Hindlimb muscle (tissue), 1 donor: ENCODE data around the gene GNPTAB. TPM values are rescaled to one million over a fixed set of nuclear protein-coding genes. Genes with fewer than 3 reads are reported as not detected.

Experiments used
- DNase-seq: peaks from one replicate; pipeline ENCODE4 v3.0.0-alpha.2; 2013
- polyA plus RNA-seq: library from polyadenylated mRNA; unstranded; fragments of 120-200 nt; gene quantifications from one replicate; pipeline ENCODE4 v1.2.1, GENCODE V29; 2013; ENCODE audit not compliant: insufficient read length

GNPTAB gene
- polyA plus RNA-seq, 1 donor: 18.1 TPM

DNA sequence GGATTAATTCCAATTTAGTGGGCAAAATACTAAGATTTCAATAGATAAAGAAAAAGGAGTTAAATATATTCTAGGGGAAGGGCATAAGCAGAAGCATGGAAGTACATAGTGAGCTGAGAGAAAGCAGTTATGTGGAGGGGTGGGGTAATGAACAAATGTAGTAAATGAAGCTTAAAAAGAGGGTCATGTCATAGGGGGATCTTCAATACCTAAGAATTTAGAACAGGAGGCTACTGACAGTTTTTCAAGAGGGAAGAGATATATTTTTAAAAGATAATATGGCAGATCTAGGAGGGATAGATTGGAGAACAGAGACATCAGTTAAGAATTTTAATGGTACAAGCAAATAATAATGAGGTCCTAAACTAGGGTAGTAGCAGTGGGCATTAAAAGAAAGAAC, 100.9 kb downstream of the GNPTAB start:
- no peak for DNase-seq

- DNase-seq: no peak
Observed at GRCh38 chr12:101727098-101727497, 103.7 kb downstream of the GNPTAB start.

DNA sequence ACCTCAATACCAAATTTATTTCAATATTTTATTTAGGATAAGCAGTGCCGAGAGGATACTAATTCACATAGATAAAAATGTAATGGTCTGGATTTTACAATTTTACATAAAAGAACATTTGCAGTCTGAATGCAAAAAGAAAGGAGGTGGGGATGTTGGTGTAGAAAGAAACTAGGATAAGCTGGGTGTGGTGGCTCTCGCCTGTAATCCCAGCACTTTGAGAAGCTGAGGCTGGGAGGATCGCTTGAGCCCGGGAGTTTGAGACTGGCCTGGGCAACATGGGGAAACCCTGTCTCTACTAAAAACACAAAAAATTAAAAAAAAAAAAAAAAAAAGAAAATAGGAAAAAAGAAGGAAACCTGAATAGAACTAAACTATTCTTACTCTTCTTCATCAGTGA, 108.4 kb downstream of the GNPTAB start:
- DNase-seq: no peak

DNA sequence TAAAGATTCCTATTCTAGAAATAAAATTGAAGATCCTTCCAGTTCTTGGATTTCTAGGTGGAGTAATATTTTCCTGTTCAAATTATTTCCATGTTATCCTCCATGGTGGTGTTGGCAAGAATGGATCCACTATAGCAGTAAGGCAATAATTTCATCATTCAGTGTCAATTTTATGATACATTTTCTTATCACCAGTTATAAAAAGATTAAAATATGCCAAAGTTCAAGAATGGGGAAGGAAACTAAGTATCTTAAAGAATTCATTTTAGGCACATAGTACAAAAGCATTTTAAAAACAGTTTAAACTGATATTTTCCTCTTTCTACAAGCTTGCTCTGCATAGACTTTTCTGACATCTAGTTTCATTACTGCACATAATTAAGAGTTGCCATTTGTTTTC, 110.6 kb downstream of the GNPTAB start:
- no peak for DNase-seq

GRCh38 chr12:101719566-101719965, 111.2 kb downstream of the GNPTAB start:
- no peak for DNase-seq

GRCh38 chr12:101714877-101715444, 115.8 kb downstream of the GNPTAB start:
- DNase-seq: no peak

DNA sequence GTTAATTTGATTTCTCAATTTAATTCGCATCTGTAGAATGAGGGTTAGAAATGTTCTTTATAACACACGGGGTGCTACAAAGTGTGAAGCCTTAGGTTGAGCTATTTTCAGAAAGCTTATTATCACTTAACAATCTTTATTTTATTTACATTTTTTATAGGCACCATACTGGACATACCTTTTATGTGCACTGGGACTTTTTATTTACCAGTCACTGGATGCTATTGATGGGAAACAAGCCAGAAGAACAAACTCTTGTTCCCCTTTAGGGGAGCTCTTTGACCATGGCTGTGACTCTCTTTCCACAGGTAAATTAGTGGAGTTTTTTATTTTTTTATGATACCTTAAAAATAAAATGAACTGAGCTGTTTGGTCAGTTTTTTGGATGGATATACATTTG, 116.8 kb downstream of the GNPTAB start:
- no peak for DNase-seq

DNA sequence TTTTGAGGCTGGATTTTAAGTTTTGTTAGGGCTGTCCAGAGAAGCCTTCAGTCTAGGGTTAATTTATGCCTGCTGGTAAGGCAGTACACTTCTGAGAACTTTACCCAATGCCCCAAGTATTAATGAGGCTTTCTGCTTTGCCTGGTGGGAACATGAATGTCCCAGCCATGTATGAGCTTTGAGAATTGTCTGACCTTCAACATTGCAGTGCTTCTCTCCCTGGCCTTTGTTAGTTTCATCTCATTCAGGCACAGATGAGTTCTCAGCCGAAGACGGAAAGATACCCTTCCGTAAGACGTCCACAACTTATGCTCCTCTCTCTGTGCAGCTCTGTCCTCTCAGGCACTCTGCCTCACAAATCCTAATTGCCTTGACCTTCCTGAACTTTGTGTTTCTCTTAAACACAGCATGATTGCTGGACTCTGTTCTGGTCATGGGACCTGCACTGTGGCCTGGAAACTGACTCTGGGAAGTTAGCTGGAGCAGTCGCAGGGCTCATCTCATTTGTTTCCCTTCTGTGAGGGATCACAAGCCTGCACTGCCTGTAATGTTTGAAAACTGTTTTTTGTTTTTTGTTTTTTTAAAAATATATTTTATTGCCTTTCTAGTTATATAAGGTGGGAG, 117.6 kb downstream of the GNPTAB start:
- DNase-seq: peak; percentile 33

- DNase-seq: no peak
Observed at GRCh38 chr12:101710288-101710687, 120.5 kb downstream of the GNPTAB start.

GRCh38 chr12:101707131-101707782, 123.5 kb downstream of the GNPTAB start:
- DNase-seq: no peak

GRCh38 chr12:101706403-101706802, 124.4 kb downstream of the GNPTAB start:
- no peak for DNase-seq

DNA sequence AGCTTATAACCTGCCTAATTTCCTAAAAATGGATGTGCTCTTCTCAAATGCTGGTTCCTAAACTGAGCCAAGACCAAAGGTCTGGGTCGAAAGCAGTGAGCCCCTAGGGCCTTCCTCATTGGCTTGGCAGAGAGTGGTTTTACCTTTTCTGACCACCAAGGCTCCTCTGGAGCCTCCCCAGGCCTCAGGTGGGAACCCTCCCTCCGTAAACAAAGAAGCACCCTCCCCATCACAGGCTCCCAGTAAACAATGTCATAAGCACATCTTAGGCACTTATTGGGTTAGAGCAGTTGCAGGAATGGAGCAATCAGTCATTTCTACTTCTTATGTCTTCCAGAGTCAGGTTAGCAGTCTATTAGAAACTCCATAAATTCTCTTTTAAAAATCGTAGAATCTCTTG, 127.3 kb downstream of the GNPTAB start:
- no peak for DNase-seq

DNA sequence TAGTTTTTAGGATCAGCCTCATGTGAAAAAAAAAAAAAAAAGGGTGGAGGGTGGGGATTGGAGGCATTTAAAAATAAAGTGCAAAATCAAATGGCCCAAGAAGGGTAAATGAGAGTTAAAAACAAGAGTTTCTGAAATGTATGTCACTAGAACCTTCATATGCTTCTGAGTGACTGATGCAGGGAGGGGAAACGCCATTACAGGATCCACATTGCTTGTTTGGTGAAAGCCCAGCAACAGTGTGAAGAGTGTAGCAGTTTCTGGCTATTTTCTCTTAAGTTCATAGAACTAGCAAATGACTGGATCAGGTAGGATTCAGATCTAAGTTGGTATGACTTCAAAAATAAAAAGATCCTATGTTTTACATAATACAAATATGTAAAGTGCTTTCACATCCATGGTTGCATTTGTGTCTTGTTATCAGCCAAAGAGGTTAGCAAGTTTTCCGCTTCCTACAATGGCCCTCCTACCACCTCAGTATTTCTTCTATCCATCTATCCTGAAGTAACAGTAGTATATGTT, 130.4 kb downstream of the GNPTAB start:
- DNase-seq: no peak

DNA sequence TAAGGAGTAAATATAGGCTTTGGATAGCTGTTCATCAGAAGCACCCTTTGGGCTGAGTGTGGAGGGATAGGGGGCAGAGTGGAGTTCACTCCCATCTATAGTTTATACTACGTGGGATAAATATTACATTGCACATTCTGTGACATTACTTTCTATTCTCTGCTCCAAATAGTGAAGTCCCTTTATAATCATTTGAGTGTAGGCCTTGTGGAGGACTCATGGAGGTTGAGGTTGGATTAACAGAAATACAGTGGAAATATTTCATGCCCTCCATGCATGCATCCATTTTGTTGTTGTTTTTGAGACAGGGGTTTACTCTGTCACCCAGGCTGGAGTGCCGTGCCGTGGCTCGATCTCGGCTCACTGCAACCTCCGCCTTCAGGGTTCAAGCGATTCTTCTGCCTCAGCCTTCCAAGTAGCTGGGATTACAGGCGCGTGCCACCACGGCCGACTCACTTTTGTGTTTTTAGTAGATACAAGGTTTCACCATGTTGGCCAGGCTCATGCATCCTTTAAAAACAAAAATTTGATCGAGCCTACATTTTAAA, 131.9 kb downstream of the GNPTAB start:
- peak; percentile 16 for DNase-seq

GRCh38 chr12:101697930-101698799, 132.6 kb downstream of the GNPTAB start:
- DNase-seq: peak; percentile 33

GRCh38 chr12:101697197-101697929, 133.4 kb downstream of the GNPTAB start, which contains the start of gene CHPT1:
Gene CHPT1 (plus strand): TSS chr12:101697640. CDS start chr12:101697862, 222 bp downstream.
- peak; percentile 54 for DNase-seq

DNA sequence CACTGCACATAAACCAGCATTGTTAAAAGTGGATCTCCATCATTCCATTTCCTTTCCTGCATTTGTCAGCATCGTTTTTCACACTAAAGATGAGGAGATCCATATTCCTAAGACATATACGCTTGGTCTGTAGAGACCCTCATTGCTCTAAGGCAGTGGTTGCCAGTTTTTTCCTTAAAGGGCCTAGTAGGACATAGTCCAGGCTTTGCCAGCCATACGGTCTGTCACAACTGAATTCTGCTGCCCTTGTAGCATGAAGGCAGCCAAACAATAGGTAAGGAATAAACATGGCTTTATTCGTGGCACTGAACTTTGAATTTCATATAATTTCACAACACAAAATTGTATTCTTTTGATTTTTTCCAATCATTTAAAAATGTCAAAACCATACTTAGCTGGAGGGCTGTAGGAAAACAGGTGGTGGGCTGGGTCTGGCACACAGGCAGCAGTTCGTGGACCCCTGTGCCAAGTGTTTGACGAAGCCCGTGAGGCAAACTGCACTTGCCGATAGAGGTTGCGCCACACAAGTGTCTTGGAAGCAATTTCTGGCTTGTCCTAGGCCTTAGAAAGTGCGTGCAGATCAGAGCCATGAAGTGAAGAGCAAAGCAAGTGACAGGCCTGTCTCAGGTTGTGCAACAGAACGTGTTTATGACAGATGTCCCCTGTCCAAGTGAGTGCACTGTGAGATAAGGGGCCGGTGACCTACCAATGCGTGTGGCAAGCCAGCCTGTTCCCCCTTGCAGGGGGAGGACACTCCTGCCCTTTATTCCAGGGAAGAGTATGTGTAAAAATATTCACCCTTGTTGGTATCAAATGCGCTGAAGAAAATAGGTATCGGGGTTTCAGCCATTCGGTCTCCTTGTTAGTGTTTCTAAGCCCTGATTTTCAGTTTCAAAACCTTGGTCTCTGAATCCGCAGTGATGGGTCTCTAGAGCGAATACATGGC, 134.2 kb downstream of the GNPTAB start:
- DNase-seq: peak; percentile 23

DNA sequence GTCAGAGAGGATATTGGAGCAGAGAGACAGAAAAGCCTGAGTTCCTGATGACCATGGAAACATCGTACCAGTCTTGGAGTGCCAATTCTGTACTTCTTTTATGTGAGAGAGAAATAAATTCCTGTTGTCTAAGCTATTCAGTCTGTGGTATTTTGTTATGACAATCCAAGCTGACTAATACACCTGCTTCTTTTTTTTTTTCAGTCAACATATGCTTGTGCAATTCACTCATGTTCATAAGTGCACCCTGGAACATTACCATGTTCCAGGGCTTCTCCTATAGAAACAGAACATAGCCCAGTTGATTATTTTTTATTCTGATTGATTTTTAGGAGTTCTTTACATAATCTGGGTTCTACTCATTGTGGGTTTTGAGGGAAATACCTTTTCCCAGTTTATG, 135.1 kb downstream of the GNPTAB start:
- no peak for DNase-seq
